Stimulated activated CD8-positive, alpha-beta memory T cell treated with anti-CD3 and anti-CD28 coated beads, Interleukin-12 subunit alpha, Interleukin-12 subunit beta, amount 100 ng/mL, for 4 hours (primary cell): ENCODE data around the gene CYP8B1.

Experiments used
- DNase-seq: peaks from one replicate; pipeline ENCODE4 v3.0.0-alpha.2; 2020; ENCODE audit warnings: low read depth

Gene CYP8B1

GRCh38 chr3:42875325-42876151 is at the start of gene CYP8B1:
Gene CYP8B1, minus strand, starts transcription at chr3:42875879. Its CDS starts 63 bp downstream, at chr3:42875816.
- no peak for DNase-seq

- DNase-seq, result no peak
Observed at GRCh38 chr3:42923606-42924005, 47.9 kb upstream of the CYP8B1 start.

GRCh38 chr3:42914771-42915515 is 39.3 kb upstream of the CYP8B1 start:
- DNase-seq, result no peak

DNA sequence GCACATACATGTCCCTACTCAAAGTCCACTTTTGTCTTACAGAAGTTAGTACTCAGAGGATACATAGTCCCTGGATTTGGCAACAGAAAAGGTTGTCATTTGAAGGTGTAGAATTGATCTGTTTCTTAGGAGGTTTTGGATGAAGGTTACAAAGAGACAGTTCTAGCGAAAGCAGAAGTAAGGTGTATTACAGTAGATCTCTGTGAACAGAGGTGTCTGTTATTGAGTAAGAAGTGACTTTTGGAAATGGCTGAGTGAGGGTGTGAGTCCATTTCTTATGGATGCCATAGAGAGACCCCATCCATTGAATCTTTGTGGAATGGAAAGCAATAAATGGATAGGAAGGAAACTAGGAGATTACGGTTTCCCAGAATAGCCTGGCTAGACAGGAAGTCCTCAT is 35.9 kb upstream of the CYP8B1 start:
- no peak for DNase-seq

DNA sequence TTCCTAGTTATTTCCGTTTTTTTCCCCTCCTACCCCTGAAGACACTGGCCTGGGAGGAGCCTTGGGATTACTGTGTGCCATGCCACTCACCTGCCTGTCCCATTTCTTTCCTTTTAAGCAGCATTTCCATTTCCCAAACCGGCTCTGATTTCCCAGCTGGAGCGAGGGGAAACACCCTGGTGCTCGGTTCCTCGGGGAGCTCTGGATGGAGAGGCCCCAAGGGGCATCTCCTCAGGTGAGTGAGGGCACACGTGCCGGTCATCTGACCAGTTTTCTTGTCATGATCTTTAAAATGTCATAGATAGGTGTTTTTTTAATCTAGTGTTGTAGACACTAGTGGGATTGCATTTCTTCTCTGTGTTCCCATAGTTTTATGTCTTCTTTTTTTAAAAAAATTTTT is 33.0 kb upstream of the CYP8B1 start:
- DNase-seq, result no peak

- no peak for DNase-seq
Observed at GRCh38 chr3:42906848-42907183, 31.1 kb upstream of the CYP8B1 start.

GRCh38 chr3:42906070-42906847 is 30.6 kb upstream of the CYP8B1 start, which contains the start of gene ZNF662:
Gene ZNF662, plus strand, starts transcription at chr3:42906142. Its CDS starts 1,973 bp downstream, at chr3:42908115.
- DNase-seq, result peak; percentile 1

DNA sequence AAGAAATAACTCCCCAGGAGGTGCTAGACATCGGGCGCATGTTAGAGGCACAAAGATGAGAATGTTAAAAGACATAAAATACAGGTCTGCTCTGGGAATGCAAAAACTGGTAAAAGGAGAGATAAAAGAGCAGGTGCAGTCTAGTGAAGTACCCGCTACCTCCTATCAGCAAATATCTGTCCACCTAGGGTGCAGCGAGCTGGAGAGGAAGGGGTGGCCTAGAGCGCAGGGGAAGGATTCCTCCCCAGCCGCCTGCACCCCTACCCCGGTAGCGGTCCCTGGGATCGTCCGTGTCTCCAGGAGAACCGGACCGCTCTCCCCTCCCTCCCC is 30.0 kb upstream of the CYP8B1 start:
- no peak for DNase-seq

DNA sequence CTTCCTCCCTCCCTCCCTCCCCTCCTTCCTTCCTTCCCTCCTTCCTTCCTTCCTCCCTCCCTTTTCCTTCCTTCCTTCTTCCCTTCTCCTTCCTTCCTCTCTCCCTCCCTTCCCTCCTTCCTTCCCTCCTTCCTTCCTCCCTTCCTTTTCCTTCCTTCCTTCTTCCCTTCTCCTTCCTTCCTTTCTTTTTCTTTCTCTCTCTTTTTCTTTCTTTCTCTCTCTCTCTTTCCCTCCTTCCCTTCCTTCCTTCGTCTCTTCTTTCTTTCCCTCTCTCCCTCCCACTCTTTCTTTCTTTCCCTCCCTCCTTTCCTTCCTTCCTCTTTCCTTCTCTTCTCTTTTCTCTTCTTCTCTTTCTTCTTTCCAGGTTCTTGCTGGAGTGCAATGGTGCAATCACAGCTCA is 28.4 kb upstream of the CYP8B1 start:
- no peak for DNase-seq

GRCh38 chr3:42902257-42902656 is 26.6 kb upstream of the CYP8B1 start:
- no peak for DNase-seq

GRCh38 chr3:42901073-42901415 is 25.4 kb upstream of the CYP8B1 start:
- DNase-seq, result no peak

- no peak for DNase-seq
Observed at GRCh38 chr3:42900226-42901072, 24.8 kb upstream of the CYP8B1 start.

DNA sequence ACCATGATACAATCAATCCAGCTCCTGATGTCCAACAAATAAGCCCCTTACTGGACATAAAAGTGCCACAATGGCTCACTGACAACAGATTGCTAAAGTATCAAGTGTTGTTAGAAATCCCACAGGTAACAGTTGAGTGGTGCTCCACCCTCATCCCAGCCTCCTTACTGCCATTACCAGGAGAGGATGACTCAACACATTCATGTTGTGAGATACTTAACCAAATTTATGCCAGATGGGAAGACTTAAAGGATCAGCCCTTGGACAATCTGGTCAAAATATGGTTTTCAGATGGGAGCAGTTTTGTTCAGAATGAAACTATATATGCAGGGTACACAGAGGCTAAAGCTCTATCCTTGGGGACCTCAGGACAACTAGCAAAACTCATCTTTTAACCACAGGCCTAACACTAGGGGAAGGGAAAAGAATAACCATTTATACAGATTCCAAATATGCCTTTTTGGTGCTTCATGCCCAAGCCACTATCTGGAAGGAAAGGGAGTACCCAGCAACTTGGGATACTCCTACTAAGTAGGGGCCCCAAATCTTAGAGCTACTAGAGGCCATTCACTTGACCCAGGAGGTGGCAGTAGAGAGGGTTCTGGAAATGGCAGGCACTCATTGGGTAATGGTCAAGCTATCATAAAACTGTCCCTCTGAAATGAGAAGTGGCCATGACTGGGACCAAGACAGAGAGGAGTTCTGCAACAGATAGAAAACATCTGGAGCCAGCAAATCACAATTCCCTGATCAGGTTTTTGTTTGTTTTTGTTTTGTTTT is 23.4 kb upstream of the CYP8B1 start:
- no peak for DNase-seq

- no peak for DNase-seq
Observed at GRCh38 chr3:42895580-42895868, 19.8 kb upstream of the CYP8B1 start.

- DNase-seq, result no peak
Observed at GRCh38 chr3:42894698-42895579, 19.3 kb upstream of the CYP8B1 start.

GRCh38 chr3:42892807-42893206 is 17.1 kb upstream of the CYP8B1 start:
- no peak for DNase-seq

- DNase-seq, result no peak
Observed at GRCh38 chr3:42892169-42892568, 16.5 kb upstream of the CYP8B1 start.

DNA sequence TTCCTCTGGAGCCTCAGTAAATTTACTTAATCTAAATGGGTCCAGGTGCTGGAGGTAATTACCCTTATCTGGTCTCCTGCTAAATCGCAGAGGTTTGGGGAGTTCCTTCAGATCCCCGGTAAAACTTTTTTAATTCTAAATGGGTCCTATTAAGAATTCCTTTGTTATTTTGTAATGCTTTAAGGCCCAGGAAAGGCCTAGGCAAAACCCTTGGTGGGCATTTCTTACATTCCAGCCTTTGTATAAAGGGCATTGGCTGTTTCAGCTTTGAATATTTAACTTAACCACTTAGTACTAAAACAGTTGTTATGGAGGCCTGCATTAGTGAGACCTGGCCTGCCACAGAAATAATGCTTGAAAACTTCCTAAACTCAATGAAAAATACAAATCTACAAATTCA is 15.4 kb upstream of the CYP8B1 start:
- DNase-seq, result no peak

GRCh38 chr3:42887084-42887483 is 11.4 kb upstream of the CYP8B1 start:
- DNase-seq, result no peak

DNA sequence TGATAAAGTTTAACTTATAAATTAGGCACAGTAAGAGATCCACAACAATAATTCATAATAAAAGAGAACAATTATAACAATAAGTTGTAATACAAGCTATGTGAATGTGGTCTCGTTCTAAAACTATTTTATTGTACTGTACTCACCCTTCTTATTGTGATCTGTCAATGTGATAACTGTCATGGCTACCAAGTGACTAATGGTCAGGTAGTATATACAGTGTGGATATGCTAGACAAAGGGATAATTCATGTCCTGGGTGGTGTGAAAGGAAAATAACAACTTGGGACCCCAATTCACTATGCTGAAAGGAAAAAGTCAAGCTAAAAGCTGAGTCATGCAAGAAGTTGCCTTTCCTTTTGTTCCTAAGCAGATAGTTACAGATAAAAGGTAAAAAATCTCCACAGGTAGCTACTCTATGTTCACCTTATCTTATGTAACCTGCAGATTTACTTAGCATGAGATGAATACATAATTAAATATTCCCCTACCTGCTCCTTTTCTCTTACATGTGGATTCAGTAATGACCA is 10.7 kb upstream of the CYP8B1 start:
- DNase-seq, result no peak
